ENCODE measurements around the gene NUDT4B. TPM values are rescaled to one million over a fixed set of nuclear protein-coding genes. Genes with fewer than 3 reads are reported as not detected.
"Not testable (repeated sequence)": the region's sequence is repeated elsewhere in the genome, so short reads cannot be mapped to it uniquely, and the experiment has no call there.

NUDT4B gene
- total RNA-seq, 1 donor from 2014 or later: 6.9 TPM

DNA sequence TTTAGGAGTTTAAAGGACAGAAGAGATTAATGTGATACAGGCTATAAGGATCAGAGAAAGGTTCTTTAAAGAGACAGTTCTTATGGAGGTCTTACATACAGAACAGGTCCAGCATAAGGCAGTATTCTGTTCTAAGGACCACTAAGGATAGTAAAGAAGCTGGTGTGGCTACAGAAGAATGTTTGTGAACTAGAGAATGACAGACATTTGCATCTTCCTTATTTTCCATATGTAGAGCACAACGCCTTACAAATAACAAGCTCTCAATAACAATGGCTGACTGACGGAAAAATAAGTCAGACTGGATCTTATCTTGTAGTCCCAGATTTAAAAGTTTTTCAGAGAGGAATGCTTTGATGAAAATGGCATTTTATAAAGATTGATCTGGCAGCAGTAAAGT lies 26.7 kb downstream of the NUDT4B start:
- not testable (repeated sequence) for DNase-seq (ENCODE audit: low read depth); H3K4me3 ChIP-seq (ENCODE audit: low read depth, low read length)

DNA sequence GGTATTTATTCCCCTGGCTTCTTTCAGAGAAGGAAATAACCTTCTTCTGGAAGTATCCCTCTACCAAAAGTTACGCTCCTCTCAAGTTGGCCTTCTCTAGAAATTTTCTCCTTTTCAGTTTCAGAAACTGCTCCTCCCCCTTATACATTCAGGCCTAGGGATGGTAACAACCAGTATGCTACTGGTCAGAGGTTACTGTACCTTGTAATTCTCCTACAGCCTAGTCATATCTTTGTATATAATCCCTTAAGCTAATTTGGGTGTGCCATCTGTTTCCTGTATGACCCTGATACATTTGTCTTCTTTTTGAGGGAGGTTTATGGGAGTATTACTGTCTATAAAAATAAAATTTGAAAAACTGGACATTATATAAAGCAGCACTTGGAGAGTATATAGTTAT lies 29.1 kb downstream of the NUDT4B start:
- not testable (repeated sequence) for H3K4me3 ChIP-seq (ENCODE audit: low read depth, low read length); DNase-seq (ENCODE audit: low read depth)

DNA sequence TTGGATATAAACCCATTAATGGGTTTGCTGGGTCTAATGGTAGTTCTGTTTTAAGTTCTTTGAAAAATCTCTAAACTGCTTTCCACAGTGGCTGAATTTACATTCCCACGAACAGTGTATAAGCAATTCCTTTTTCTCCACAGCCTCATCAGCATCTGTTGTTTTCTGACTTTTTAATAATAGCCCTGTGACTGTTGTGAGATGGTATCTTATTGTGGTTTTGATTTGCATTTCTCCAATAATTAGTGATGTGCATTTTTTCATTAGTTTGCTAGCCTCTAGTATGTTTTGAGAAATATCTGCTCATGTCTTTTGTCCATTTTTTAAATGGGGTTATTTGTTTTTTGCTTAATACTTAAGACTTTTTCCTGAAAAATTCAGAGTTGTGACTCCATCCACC lies 31.8 kb downstream of the NUDT4B start:
- not testable (repeated sequence) for DNase-seq (ENCODE audit: low read depth); H3K4me3 ChIP-seq (ENCODE audit: low read depth, low read length)

DNA sequence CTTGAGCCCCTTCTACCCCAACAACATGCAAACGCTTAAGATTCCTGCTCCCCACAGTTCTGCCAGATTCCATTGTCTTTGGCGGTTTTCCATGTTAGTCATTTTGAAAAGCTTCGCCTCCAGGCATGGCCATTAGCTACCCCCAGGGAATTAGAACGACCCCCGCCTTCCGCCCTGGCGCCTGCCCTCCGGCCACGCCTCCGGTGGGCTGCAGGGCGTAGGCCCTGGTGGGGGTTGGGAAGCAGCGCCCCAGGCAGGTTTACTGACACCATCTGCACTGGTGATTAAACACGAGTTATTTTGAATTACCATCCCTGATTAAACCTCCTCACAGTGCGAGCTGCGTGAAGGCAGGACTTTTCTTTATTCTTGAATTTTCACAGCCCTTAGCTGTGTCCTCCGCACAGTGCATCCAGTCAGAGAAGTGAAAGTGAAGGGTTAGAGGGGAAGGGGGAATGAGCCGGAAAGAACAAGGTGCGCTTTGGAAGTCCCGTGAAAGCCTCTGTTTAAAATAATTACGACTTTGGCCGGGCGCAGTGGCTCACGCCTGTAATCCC lies 43.0 kb downstream of the NUDT4B start:
- not testable (repeated sequence) for H3K4me3 ChIP-seq (ENCODE audit: low read depth, low read length); DNase-seq (ENCODE audit: low read depth)

DNA sequence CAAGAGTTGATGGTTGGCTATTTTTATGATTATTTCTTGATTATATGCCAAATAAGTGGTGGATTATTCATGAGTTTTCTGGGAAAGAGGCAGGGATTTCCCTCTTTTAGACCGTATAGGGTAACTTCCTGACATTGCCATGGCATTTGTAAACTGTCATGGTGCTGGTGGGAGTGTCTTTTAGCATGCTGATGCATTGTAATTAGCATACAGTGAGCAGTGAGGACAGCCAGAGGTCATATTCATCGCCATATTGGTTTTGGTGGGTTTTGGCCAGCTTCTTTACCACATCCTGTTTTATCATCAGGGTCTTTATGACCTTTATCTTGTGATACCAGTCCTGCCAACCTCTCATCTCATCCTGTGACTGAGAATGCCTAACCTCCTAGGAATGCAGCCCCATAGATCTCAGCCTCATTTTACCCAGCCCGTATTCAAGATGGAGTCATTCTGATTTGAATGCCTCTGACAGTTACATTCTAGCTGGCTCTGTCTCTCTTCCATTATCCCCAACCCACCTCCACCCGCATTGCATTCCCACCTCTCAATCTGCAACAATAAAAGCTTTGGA lies 45.3 kb downstream of the NUDT4B start:
- H3K4me3 ChIP-seq (ENCODE audit: low read depth, low read length); DNase-seq (ENCODE audit: low read depth): not testable (repeated sequence)

Other genes starting within 250 kb of the NUDT4B start
- gene NBPF14, start 152.8 kb upstream of the NUDT4B start, total RNA-seq: 9.4 and 23.4 TPM in 2 replicates
- 9.9 and 15.6 TPM in 2 replicates for gene PDE4DIP, start 95.7 kb downstream of the NUDT4B start, total RNA-seq